ENCODE results near the gene KCNMA1. TPM values are rescaled to one million over a fixed set of nuclear protein-coding genes. Genes with fewer than 3 reads are reported as not detected.

The KCNMA1 gene
- total and polyA plus RNA-seq, 2 donors (not counting 1 experiment from before 2014, with no cell fraction given), result 0.82 to 3.1 TPM

DNA sequence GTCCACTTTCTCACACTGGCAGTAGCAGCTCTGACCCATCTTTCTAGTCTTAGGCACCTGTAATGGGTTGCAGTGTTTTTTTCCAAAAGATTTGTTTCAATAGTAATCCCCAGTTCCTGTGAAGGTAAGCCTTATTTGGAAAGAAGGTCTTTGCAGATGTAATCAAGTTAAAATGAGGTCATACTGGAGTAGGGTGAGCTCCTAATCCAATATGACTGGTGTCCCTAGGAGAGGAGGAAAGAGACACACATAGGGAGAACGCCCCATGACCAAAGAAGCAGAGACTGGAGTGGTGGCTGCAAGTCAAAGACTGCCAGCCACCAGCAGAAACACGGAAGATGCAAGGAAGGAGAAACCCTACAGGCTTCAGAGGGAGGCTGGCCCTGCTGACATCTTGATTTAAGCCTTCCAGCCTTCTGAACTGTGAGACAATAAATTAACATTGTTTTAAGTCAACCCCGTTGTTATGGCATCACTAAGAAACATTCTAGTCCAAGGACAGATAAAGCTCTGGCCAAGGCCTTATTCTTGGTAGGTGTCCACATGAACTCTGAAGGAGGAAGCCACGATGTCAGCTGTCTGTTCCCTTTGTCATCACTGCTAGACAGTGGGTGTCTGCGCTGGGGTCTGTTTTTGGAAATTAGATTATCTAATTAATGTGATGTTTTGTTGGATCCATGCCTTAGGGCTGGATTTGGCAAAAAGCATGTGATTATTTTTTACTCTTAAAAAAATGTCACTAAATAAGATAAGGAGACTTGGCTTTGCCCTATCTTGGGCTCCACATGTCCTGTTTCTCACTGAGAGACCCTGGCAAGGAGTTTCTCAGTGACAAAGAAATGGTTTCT is 214.9 kb downstream of the KCNMA1 start:
- no peak overlapping the region for H3K9ac ChIP-seq (ENCODE audit: low read length)
- peaks cover 3% of the 10 kb centered on the region for H3K27me3 Mint-ChIP-seq
- no peaks in the 10 kb centered on the region for H3K79me2 ChIP-seq (ENCODE audit: control insufficient read depth, insufficient read depth, low read length)
- intact Hi-C loops (cut with micrococcal nuclease), result no loop called here
- no peaks in the 10 kb centered on the region for H3K9me3 ChIP-seq (ENCODE audit: control extremely low read depth in 1 of 3, control insufficient read depth in 2 of 3, insufficient read depth in 1 of 3, low read length in 2 of 3)
- no peak overlapping the region for H3K4me3 Mint-ChIP-seq
- H3K27ac ChIP-seq (ENCODE audit: low read length in 2 of 2), result no peak overlapping the region
- H2AFZ ChIP-seq (ENCODE audit: insufficient read depth, low read depth, low read length, poor library complexity, severe bottlenecking), result no peak overlapping the region
- ATAC-seq (ENCODE audit: low read depth) (no peak), DNase-seq (no peak)
- H3K4me1 Mint-ChIP-seq, result no peaks in the 10 kb centered on the region
- no peak for TF ChIP-seq EZH2 (IDR thresholded peaks at IDR 0.05; ENCODE audit: borderline replicate concordance, insufficient read depth, low read depth, low read length, poor library complexity, severe bottlenecking)
- TF ChIP-seq, protein P1, sequence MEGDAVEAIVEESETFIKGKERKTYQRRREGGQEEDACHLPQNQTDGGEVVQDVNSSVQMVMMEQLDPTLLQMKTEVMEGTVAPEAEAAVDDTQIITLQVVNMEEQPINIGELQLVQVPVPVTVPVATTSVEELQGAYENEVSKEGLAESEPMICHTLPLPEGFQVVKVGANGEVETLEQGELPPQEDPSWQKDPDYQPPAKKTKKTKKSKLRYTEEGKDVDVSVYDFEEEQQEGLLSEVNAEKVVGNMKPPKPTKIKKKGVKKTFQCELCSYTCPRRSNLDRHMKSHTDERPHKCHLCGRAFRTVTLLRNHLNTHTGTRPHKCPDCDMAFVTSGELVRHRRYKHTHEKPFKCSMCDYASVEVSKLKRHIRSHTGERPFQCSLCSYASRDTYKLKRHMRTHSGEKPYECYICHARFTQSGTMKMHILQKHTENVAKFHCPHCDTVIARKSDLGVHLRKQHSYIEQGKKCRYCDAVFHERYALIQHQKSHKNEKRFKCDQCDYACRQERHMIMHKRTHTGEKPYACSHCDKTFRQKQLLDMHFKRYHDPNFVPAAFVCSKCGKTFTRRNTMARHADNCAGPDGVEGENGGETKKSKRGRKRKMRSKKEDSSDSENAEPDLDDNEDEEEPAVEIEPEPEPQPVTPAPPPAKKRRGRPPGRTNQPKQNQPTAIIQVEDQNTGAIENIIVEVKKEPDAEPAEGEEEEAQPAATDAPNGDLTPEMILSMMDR (IDR thresholded peaks at IDR 0.05), result no peak
- no peaks in the 10 kb centered on the region for H3K4me1 ChIP-seq (ENCODE audit: control insufficient read depth in 2 of 2, insufficient read depth in 2 of 2, low read length in 2 of 2)
- WGBS (ENCODE audit: insufficient coverage), result 67% methylated on average over 5 of the region's 5 CpGs
- H3K27ac Mint-ChIP-seq, result no peak overlapping the region
- H3K9me3 Mint-ChIP-seq (ENCODE audit: insufficient read depth), result no peaks in the 10 kb centered on the region
- POLR2A ChIA-PET, result no interaction called here
- peaks cover 0 to 2% (median 0%) of the 10 kb centered on the region in 4 experiments for H3K27me3 ChIP-seq (replicated peaks in 1 of 4; ENCODE audit: control extremely low read depth in 1 of 4, control insufficient read depth in 3 of 4, insufficient read depth in 4 of 4, low read length in 3 of 4)
- no peak overlapping the region for H3K4me2 ChIP-seq (replicated peaks; ENCODE audit: low read depth, low read length, poor library complexity, severe bottlenecking)
- no peaks in the 10 kb centered on the region for H4K20me1 ChIP-seq (ENCODE audit: control insufficient read depth, insufficient read depth, low read length, poor library complexity, severe bottlenecking)
- H3K36me3 ChIP-seq (replicated peaks in 1 of 2; ENCODE audit: control extremely low read depth in 1 of 2, control insufficient read depth in 1 of 2, extremely low read depth in 1 of 2, insufficient read depth in 2 of 2, low read length in 1 of 2), result no peaks in the 10 kb centered on the region
- CTCF ChIA-PET, result no interaction called here
- no peak overlapping the region for H3K4me3 ChIP-seq (ENCODE audit: control extremely low read depth in 1 of 5, extremely low read depth in 1 of 5, insufficient read depth in 1 of 5, low read depth in 2 of 5, low read length in 4 of 5)

DNA sequence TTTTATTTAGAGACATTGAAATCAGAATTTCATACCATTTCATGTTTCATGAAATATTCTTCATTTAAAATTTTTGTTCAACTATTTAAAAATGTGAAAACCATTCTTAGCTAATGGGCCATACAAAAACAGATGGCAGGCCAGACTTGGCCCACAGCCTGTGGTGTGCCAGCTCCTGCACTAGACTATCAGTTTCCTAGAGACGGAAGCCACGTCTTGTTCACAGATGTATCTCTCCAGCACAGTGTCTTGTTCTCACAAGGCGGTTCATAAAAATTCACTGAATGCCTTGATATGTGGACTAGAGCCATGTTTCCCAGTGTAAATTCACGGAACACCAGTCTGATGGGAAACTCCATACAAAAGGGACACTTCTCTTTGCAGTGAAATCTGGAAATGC is 216.0 kb downstream of the KCNMA1 start:
- H2AFZ ChIP-seq (ENCODE audit: insufficient read depth, low read depth, low read length, poor library complexity, severe bottlenecking), result no peak overlapping the region
- ChIA-PET POLR2A (no interaction called here), CTCF (no interaction called here)
- no peaks in the 10 kb centered on the region for H3K79me2 ChIP-seq (ENCODE audit: control insufficient read depth, insufficient read depth, low read length)
- no peak overlapping the region for H3K27ac ChIP-seq (ENCODE audit: low read length in 2 of 2)
- no peaks in the 10 kb centered on the region for H3K9me3 ChIP-seq (ENCODE audit: control extremely low read depth in 1 of 3, control insufficient read depth in 2 of 3, insufficient read depth in 1 of 3, low read length in 2 of 3)
- intact Hi-C loops (cut with micrococcal nuclease), result no loop called here
- Mint-ChIP-seq H3K4me1 (no peaks in the 10 kb centered on the region), H3K9me3 (ENCODE audit: insufficient read depth) (no peaks in the 10 kb centered on the region), H3K27ac (no peak overlapping the region), H3K4me3 (no peak overlapping the region), H3K27me3 (peaks cover 8% of the 10 kb centered on the region)
- no peaks in the 10 kb centered on the region for H3K36me3 ChIP-seq (replicated peaks in 1 of 2; ENCODE audit: control extremely low read depth in 1 of 2, control insufficient read depth in 1 of 2, extremely low read depth in 1 of 2, insufficient read depth in 2 of 2, low read length in 1 of 2)
- DNase-seq (no peak), ATAC-seq (ENCODE audit: low read depth) (no peak)
- H3K9ac ChIP-seq (ENCODE audit: low read length), result no peak overlapping the region
- H3K27me3 ChIP-seq (replicated peaks in 1 of 4; ENCODE audit: control extremely low read depth in 1 of 4, control insufficient read depth in 3 of 4, insufficient read depth in 4 of 4, low read length in 3 of 4), result peaks cover 0 to 5% (median 0%) of the 10 kb centered on the region in 4 experiments
- TF ChIP-seq, protein P1 (IDR thresholded peaks at IDR 0.05), result no peak
- TF ChIP-seq EZH2 (IDR thresholded peaks at IDR 0.05; ENCODE audit: borderline replicate concordance, insufficient read depth, low read depth, low read length, poor library complexity, severe bottlenecking), result no peak
- H4K20me1 ChIP-seq (ENCODE audit: control insufficient read depth, insufficient read depth, low read length, poor library complexity, severe bottlenecking), result no peaks in the 10 kb centered on the region
- H3K4me3 ChIP-seq (ENCODE audit: control extremely low read depth in 1 of 5, extremely low read depth in 1 of 5, insufficient read depth in 1 of 5, low read depth in 2 of 5, low read length in 4 of 5), result no peak overlapping the region
- H3K4me2 ChIP-seq (replicated peaks; ENCODE audit: low read depth, low read length, poor library complexity, severe bottlenecking), result no peak overlapping the region
- no peaks in the 10 kb centered on the region for H3K4me1 ChIP-seq (ENCODE audit: control insufficient read depth in 2 of 2, insufficient read depth in 2 of 2, low read length in 2 of 2)
- 91% methylated on average over 4 of the region's 4 CpGs for WGBS (ENCODE audit: insufficient coverage)

Data from B cell (primary cell).